Coronary artery (tissue), 2 donors: ENCODE data around the gene KCNQ1.

ENCODE experiments used
- DNase-seq: peaks from one replicate; pipeline ENCODE4 v3.0.0-alpha.2; 2017; ENCODE audit warnings: low spot score
- H3K27ac ChIP-seq, 2 donors: fragments of 200-600 bp; sonication (generic); one replicate each; pipeline ENCODE4 v1.5.1; 2016 to 2019
- H3K4me3 ChIP-seq: fragments of 200-600 bp; sonication (generic); 2 replicates; pipeline ENCODE4 v1.5.1; 2016; ENCODE audit warnings: mild to moderate bottlenecking, moderate library complexity
- TF ChIP-seq, protein P1 (sequence below): fragments of 200-600 bp; sonication (generic); IDR thresholded peaks from one replicate; pipeline ENCODE4 v1.5.1; 2019; ENCODE audit warnings: antibody characterized with exemption

The KCNQ1 gene

DNA sequence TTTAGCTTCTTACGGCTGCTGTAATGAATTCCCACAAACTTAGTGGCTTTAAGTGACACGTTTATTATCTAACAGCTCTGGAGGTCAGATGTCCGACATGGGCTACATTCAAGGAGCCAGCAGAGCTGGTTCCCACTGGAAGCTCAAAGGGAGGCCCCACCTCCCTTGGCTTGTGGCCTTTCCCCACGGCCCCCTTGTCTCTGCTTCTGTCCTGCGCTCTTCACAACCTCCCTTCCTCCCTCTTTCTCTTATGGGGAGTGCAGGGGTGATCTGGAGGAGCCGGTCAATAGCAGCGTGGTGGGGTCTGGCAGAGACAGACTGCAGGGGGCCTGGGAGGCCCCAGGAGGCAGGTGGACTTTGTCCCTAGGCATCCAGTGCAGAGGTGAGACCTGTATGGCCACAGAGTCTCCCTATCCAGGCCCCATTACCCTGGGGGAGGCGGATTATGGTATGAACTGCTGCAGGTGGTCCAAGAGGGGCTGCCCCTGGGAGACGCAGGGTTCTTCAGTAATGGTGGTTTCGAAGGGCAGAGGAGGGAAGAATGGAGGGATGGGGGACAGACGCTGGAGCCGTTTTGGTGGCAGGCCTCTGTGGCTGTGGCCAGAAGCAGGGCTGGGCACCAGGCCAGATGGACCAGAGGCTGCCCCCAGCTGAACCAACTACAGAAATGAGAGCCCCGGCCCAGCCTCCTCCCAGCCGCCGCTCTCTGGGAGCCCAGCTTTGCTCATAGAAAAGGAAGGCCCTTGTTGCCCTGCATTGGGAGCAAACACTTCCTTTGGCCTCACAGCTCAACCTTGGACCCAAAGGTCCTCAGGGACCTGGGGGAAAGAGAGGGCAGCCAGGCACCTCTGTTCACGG lies 285.7 kb downstream of the KCNQ1 start:
- H3K27ac ChIP-seq = no peak overlapping the region
- no peak overlapping the region for H3K4me3 ChIP-seq
- TF ChIP-seq, protein P1, sequence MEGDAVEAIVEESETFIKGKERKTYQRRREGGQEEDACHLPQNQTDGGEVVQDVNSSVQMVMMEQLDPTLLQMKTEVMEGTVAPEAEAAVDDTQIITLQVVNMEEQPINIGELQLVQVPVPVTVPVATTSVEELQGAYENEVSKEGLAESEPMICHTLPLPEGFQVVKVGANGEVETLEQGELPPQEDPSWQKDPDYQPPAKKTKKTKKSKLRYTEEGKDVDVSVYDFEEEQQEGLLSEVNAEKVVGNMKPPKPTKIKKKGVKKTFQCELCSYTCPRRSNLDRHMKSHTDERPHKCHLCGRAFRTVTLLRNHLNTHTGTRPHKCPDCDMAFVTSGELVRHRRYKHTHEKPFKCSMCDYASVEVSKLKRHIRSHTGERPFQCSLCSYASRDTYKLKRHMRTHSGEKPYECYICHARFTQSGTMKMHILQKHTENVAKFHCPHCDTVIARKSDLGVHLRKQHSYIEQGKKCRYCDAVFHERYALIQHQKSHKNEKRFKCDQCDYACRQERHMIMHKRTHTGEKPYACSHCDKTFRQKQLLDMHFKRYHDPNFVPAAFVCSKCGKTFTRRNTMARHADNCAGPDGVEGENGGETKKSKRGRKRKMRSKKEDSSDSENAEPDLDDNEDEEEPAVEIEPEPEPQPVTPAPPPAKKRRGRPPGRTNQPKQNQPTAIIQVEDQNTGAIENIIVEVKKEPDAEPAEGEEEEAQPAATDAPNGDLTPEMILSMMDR = no peak
- DNase-seq = no peak

DNA sequence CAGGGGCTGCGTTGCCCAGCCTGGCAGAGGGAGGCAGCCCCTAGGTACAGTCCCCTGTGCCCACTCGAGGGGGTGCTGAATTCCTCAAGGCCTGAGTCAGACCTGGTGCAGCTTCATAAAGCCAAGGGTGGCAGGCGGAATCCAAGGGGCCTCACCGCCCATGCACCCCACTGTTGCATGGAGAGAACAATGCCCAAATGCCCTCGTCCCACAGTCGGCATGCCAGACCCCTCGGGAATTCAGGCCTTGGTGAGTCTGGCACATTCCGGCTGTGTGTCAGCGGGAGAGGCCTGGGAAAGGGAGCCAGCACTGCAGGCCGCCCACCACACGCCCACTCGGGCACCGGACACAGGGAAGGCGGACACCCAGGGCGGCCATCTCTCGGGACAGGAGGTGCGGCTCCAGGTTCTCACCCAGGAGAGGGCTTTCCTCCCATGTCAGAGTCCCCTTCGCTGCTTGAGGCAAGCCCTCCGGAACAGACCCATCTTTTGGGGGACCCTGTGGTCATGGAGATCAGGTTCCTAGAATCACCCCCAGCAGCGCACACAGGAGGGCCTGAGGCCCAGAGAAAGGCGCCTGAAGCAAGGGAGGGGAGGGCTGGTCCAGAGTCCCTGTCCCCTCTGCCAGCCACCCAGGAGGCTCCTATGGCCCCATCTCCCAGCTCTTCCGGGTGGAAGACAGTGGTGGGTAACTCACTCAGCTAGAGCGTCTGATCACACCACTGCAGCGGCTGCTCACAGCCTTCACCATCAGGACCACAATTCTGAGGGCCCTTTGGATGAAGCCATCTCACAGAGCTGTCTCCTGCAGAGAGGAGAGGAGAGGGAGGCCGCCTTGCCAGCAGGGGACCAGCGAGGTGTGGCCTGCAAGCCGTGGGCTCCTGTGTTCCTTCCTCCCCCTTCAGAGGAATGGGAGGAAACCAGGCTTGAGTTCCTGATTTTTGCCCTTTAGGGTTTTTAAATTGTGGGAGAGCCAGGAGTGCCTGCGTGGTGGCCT lies 286.6 kb downstream of the KCNQ1 start:
- Histone ChIP-seq H3K27ac (no peak overlapping the region), H3K4me3 (no peak overlapping the region)
- no peak for DNase-seq
- TF ChIP-seq, protein P1 = no peak

DNA sequence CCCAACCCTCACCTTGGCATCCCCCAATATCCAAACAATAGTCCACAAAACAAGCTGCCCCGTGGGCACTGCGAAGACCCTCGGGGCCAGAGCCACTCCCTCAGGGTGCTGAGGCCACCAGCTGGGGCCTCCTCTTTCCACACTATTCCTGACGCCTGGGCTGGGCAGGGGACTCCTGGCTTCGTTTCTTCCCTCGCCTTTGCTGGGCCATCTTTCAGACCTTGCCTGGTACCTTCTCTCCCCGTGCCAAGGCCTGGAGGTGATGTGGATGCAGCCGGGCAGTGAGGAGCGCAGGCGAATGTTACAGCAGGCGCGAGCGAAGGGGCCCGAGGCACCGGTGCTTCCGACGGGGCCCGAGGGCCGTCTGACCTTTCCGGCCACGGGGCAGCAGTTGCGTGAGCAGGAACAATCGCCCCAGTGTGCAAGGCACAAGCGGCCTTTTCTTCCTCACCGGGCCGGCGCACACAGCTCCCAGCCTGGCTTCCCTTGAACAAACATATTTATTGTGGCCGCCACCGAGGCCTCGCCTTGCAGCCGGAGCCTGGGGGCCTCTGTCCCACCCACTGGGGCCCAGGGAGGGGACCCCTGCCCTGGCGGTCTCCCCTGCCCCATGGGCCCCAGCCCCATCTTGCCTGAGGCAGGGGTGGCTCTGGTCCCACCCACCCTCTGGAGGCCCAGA lies 287.6 kb downstream of the KCNQ1 start:
- DNase-seq = no peak
- no peak overlapping the region for H3K27ac ChIP-seq
- TF ChIP-seq, protein P1 = no peak
- H3K4me3 ChIP-seq = no peak overlapping the region

DNA sequence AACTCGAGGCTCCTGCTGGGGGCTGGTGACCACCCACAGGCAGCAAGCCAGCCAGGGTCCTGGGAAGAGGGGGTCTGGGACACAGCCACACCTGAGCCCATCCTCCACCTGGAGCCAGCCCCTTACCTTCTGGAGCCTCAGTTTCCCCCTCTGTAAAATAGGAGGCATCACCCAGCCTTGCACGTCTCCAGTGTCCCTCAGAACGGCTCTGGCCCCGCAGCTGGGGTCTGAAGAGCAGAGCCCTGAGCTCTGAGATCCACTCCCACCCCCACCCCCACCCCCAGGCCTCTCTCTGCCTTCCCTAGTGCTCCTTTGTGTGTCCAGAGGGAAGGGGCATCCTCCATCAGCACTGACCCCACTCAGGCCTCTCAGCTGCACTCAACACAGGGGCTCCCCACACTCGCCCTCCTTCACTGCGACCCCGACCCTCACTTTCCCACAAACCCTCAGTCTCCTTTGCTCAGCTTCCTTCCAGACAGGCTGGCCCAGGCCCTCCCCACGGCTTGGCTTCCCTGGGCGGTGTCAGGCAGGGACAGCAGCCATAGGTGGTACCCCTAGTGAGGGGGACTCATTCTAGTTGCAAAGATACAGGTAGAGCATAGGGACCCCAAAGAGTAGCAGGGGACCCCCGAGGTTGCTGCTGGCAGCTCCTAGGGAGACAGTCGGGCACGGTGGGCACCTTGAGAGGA lies 288.3 kb downstream of the KCNQ1 start:
- no peak overlapping the region for H3K4me3 ChIP-seq
- no peak overlapping the region for H3K27ac ChIP-seq
- DNase-seq = no peak
- TF ChIP-seq, protein P1 = no peak

DNA sequence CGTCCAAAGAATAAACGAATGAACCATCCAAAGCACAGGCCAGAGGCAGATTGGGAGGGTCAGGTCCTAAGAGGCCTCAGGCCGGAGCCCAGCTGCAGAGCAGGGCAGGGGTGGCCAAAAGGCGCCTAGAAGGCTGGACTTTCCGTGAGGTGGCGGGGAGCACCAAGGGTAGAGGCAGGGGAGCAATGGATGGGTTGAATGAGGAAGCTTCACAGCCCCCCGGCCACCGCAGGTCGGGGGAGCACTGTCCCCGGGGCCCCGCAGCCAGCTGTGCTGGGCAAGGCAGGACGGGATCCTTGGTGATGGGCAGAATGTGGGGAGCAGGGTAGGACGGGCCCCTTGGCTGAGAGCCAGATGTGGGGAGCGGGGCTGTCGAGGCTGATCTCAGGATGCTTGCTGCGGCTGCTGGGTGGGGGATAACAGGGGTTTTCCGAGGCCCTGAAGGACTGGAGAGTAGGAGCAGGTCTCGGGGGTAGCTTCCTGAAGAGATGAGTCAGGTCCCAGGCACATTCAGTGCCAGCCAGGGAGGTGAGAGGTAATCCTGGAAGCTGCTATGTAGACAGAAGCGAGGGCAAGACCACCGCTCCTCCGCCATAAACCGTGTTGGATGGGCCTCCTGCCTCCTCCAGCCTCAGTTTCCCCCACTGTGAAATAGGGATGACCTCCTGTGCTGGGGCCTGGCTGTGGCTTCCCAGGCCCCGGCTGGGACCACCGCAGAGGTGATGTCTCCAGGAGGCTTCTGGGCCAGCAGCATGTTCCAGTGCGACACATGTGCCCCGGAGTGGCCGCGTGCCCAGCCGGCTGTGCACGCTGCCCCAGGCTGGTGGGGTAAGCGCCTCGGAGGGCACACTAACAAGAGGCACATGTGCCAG lies 289.6 kb downstream of the KCNQ1 start:
- Histone ChIP-seq H3K27ac (no peak overlapping the region), H3K4me3 (no peak overlapping the region)
- no peak for DNase-seq
- TF ChIP-seq, protein P1 = no peak
